Activated naive CD4-positive, alpha-beta T cell treated with anti-CD3 and anti-CD28 coated beads, Interleukin-2, amount 50 U/mL, for 16 hours (primary cell): ENCODE measurements around the gene NXPH4.

ENCODE experiments used
- DNase-seq: peaks from one replicate; pipeline ENCODE4 v3.0.0-alpha.2; 2020

Gene NXPH4

GRCh38 chr12:57204454-57204853, 12.1 kb upstream of the NXPH4 start:
- no peak for DNase-seq

- DNase-seq = no peak
These were observed 11.4 kb upstream of the NXPH4 start for GRCh38 chr12:57205186-57205585.

DNA sequence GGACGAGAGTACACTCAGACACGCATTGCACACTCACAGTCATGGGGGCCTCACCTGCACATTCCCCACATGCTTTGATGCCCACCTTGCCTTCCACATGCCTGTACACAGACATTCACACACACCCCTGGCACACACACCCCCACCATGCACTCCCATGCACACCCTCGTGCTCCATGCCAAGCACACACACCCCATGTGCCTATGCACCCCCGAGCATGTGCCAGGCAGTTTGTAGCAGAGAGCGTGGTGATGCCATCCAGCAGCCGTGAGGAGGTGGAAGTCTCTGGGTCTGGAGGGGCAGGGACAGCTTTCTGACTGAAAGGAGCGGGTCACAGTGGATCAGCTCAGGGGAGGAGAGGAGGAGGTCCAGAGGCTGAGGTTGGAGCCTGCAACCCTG, 10.7 kb upstream of the NXPH4 start:
- no peak for DNase-seq

- no peak for DNase-seq
These were observed 8.6 kb upstream of the NXPH4 start for GRCh38 chr12:57207731-57208630.

DNA sequence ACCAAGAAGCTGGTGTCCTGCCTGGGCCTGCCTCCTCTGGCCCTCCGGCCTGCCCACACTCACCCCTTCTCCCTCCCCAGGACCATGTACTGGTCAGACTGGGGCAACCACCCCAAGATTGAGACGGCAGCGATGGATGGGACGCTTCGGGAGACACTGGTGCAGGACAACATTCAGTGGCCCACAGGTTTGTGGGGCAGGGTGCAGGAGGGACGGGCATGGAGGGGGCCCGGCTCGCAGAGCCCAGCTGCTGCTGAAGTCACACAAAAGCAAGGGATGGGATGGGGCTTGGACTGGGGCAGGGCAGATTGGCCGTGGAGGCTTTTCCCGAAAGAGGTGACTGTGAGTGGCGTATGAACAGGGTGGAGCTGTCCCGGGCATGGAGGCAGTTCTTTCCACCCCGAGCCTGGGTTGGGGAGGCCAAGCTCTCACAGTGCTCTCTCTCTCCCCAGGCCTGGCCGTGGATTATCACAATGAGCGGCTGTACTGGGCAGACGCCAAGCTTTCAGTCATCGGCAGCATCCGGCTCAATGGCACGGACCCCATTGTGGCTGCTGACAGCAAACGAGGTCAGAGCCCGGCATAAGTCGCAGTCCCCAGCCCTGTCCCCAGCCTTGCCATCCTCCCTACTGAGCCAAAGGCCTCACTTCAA, 7.8 kb upstream of the NXPH4 start:
- DNase-seq = no peak

GRCh38 chr12:57209916-57210315, 6.7 kb upstream of the NXPH4 start:
- no peak for DNase-seq

GRCh38 chr12:57210461-57210860, 6.1 kb upstream of the NXPH4 start:
- DNase-seq = no peak

- DNase-seq = no peak
These were observed 5.5 kb upstream of the NXPH4 start for GRCh38 chr12:57210926-57211692.

GRCh38 chr12:57211791-57212700, 4.5 kb upstream of the NXPH4 start:
- no peak for DNase-seq

GRCh38 chr12:57212701-57213057, 3.9 kb upstream of the NXPH4 start:
- DNase-seq = no peak

- DNase-seq = peak; percentile 84
These were observed 3.4 kb upstream of the NXPH4 start for GRCh38 chr12:57213058-57213715.

DNA sequence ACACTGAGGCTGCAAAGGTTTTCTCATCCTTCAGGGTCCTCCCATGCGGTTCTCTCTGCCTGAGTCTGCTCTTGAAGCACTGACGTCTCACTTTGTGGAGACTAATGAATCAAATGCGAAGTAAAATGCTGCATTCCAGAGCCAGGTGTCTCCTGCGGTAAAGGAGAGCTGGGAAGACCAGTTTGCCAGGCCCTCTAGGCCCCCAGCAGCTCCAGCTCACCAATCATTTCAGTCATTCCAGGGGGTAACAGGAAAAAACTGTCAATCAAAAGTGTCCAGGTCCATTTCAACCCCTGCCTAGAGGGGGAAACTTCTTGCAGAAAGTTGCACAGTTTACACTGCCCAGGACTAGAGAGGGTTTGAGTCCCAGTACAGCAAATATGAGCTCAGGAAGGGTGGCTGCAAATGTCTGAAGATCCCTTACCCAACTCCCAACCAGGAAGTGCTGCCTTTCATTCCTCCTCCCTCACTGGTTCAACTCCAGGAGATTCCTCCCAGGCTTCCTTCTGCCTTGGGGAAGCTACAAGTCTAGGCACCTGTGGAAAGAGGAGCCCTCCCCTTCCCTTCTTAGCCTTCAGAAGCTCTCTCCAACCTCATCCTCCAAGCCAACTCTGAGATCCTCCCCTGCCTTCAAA, 2.7 kb upstream of the NXPH4 start:
- no peak for DNase-seq

DNA sequence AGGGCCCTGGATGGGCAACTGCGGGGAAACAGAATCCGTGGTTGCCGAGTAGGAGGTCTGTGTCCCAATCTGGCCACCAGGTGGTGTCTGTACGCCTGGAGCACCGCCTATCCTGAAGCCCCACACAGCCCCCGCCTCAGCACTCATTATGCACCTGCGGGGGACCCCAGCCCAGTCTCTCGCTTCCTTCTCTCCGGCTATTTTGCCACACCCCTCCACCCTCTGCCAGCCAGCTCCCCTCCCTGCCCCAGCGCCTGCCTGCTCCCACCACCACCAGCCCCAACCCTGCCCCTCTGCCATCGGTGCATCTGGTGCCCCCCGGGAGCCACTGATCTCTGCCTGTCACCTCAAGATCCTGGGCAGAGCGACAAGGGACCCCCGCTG, 2.2 kb upstream of the NXPH4 start:
- DNase-seq = peak; percentile 73

DNA sequence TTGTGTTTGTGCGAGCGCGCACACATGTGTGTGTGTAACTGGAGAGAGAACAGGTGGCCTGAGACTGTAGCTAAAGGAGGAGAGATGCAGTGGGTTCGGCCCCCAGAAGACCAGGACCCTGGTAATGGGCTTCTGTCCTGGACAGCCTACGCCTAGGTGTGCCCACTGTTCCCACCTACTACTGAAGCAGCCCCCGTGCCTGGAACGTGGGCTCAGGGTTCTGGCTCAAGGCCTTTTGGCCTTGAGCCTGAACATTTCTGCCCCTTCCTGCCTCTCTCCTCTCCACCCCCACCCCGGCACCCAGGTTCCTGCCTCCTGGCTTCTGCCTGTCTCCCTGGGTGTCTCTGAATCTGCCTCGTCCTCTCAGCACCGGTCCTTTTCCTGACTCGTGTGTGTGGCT, 1.5 kb upstream of the NXPH4 start:
- no peak for DNase-seq

DNA sequence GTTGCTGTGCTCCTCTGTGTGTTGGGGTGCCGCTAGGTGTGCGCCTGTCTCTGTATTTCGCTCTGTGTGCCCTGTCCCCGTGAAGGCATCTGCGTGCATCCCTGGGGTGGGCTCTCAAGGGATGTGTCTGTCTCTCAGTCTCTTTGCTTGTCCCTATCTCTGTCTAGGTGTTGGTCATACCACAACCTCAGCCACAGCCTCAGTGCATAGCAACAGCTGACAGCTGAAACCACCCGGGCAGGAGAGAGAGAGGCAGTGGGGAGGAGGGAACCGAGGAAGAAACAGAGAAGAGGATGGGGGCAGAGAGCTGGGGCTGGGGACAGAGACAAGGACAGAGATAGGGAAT, 953 bp upstream of the NXPH4 start:
- DNase-seq = no peak

DNA sequence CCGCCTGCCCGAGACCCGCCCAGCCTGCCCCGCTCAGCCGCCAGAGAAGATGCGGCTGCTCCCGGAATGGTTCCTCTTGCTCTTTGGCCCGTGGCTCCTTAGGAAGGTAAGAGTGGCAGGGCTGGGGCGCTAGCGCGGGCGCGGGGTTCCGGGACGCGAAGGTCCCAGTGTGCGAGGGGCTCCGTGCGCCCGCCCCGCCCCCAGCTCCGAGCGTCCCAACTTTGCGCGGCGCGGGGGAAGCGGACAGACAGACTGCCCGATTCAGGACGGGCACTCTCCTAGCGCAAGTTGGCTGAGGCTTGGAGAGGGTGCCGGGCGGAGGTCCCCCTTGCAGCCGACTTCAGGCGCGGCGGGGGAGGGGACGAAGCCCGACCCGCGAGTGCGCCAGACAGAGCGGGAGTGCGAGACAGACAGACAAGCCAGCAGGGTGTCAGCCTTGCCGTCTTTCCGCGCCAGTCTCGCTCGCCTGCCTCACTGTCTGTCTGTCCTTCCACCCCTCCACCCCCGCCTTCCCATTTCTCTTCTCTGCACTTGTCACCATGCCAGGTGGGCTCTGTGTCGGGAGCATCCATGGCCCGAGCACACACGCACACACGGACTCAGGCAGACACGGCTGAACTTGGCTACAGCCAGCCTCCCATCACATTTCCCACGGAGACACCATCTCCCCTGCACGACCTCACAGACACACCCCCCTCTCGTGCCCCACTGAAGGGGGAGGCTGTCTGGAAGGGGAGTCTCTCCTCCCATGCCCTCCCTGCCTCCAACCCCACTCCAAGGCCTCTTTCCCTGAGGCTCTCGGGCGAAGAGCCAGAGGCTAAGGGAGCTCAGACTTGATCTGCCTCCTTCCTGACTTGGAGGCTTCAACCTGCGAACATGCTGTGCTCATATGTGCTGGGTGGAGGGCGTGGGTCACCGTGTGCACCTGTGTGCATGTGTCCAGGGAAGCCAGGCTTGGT, 606 bp downstream of the NXPH4 start:
- DNase-seq = peak; percentile 42

- no peak for DNase-seq
These were observed 1.6 kb downstream of the NXPH4 start for GRCh38 chr12:57218030-57218853.

- DNase-seq = no peak
These were observed 2.8 kb downstream of the NXPH4 start for GRCh38 chr12:57219205-57219992.
